Measurements from ENCODE around the gene SAMM50.

DNA sequence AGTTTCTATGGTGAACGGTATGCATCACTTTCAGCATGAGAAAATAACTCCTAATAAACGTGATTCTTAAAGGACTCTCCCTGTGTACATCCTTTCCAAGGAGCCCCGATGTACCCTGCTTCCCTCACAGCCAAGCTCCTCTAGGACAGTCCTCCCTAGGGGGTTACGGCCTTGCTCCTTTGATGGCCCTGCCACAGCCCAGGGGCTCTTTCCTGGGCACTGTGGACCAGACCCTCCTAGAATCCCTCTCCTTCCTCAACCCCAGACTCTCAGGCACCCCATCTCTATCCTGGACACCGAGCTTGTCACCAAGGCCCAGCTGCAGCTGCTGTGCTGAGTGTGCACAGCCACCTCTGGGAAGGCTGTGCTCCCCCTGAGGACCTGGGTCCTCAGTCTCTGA lies 3.9 kb upstream of the SAMM50 start:
- TF ChIP-seq, protein P1, sequence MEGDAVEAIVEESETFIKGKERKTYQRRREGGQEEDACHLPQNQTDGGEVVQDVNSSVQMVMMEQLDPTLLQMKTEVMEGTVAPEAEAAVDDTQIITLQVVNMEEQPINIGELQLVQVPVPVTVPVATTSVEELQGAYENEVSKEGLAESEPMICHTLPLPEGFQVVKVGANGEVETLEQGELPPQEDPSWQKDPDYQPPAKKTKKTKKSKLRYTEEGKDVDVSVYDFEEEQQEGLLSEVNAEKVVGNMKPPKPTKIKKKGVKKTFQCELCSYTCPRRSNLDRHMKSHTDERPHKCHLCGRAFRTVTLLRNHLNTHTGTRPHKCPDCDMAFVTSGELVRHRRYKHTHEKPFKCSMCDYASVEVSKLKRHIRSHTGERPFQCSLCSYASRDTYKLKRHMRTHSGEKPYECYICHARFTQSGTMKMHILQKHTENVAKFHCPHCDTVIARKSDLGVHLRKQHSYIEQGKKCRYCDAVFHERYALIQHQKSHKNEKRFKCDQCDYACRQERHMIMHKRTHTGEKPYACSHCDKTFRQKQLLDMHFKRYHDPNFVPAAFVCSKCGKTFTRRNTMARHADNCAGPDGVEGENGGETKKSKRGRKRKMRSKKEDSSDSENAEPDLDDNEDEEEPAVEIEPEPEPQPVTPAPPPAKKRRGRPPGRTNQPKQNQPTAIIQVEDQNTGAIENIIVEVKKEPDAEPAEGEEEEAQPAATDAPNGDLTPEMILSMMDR (IDR thresholded peaks at IDR 0.05; ENCODE audit: low read depth, low read length, missing input control), result no peak
- TF ChIP-seq, protein P2, sequence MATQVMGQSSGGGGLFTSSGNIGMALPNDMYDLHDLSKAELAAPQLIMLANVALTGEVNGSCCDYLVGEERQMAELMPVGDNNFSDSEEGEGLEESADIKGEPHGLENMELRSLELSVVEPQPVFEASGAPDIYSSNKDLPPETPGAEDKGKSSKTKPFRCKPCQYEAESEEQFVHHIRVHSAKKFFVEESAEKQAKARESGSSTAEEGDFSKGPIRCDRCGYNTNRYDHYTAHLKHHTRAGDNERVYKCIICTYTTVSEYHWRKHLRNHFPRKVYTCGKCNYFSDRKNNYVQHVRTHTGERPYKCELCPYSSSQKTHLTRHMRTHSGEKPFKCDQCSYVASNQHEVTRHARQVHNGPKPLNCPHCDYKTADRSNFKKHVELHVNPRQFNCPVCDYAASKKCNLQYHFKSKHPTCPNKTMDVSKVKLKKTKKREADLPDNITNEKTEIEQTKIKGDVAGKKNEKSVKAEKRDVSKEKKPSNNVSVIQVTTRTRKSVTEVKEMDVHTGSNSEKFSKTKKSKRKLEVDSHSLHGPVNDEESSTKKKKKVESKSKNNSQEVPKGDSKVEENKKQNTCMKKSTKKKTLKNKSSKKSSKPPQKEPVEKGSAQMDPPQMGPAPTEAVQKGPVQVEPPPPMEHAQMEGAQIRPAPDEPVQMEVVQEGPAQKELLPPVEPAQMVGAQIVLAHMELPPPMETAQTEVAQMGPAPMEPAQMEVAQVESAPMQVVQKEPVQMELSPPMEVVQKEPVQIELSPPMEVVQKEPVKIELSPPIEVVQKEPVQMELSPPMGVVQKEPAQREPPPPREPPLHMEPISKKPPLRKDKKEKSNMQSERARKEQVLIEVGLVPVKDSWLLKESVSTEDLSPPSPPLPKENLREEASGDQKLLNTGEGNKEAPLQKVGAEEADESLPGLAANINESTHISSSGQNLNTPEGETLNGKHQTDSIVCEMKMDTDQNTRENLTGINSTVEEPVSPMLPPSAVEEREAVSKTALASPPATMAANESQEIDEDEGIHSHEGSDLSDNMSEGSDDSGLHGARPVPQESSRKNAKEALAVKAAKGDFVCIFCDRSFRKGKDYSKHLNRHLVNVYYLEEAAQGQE (IDR thresholded peaks at IDR 0.05), result no peak
- TF ChIP-seq RAD21 (IDR thresholded peaks at IDR 0.05) (no peak), YY1 (IDR thresholded peaks at IDR 0.05) (no peak), HNF4A (conservative IDR thresholded peaks at IDR 0.05) (no peak), JUND (IDR thresholded peaks at IDR 0.05) (no peak), TAF1 (conservative IDR thresholded peaks at IDR 0.05) (no peak)
- TF ChIP-seq, protein P3, sequence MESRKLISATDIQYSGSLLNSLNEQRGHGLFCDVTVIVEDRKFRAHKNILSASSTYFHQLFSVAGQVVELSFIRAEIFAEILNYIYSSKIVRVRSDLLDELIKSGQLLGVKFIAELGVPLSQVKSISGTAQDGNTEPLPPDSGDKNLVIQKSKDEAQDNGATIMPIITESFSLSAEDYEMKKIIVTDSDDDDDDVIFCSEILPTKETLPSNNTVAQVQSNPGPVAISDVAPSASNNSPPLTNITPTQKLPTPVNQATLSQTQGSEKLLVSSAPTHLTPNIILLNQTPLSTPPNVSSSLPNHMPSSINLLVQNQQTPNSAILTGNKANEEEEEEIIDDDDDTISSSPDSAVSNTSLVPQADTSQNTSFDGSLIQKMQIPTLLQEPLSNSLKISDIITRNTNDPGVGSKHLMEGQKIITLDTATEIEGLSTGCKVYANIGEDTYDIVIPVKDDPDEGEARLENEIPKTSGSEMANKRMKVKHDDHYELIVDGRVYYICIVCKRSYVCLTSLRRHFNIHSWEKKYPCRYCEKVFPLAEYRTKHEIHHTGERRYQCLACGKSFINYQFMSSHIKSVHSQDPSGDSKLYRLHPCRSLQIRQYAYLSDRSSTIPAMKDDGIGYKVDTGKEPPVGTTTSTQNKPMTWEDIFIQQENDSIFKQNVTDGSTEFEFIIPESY (IDR thresholded peaks at IDR 0.05), result no peak
- TF ChIP-seq, protein P4, sequence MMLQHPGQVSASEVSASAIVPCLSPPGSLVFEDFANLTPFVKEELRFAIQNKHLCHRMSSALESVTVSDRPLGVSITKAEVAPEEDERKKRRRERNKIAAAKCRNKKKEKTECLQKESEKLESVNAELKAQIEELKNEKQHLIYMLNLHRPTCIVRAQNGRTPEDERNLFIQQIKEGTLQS (IDR thresholded peaks at IDR 0.05), result no peak
- TF ChIP-seq, protein P5, sequence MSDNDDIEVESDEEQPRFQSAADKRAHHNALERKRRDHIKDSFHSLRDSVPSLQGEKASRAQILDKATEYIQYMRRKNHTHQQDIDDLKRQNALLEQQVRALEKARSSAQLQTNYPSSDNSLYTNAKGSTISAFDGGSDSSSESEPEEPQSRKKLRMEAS (IDR thresholded peaks at IDR 0.05), result no peak

Data from liver (tissue), 3 donors.